K562 (cell line): Measurements from ENCODE around the gene ABLIM2.

Experiments used
- C11orf30 ChIP-seq: fragments of 450-650 bp; IDR thresholded peaks from 2 replicates; pipeline ENCODE4 v1.6.1; 2016; ENCODE audit warnings: low read depth, mild to moderate bottlenecking
- CTCF ChIP-seq, 3 experiments: IDR thresholded peaks in 2 of 3; conservative IDR thresholded peaks in 1 of 3; 2 replicates each; pipeline ENCODE4 v1.5.1; 2011 to 2012; ENCODE audit warnings: low read length in 3 of 3, mild to moderate bottlenecking in 3 of 3, control low read depth in 2 of 3, improper control_type of control experiment in 1 of 3, inconsistent platforms in 1 of 3, low read depth in 1 of 3, mixed read lengths in 1 of 3, moderate library complexity in 1 of 3; ENCODE audit not compliant: insufficient read depth in 2 of 3

GRCh38 chr4:8176547-8177399 lies 18.2 kb upstream of the ABLIM2 start:
- TF ChIP-seq C11orf30 (peak; percentile 59; the same call in 1 of the 2 replicates), CTCF (IDR thresholded peaks at IDR 0.05 in 2 of 3, conservative IDR thresholded peaks at IDR 0.05 in 1 of 3; ENCODE audit: insufficient read depth in 2 of 3, low read depth in 1 of 3, low read length in 3 of 3) (peak; percentile 79 to 87 (median 84))
